HK-2 (cell line): ENCODE measurements around the gene ADAMTS12.

Experiments
- DNase-seq: peaks from one replicate; pipeline ENCODE4 v3.0.0-alpha.2; 2018; ENCODE audit not compliant: unreplicated experiment

Gene ADAMTS12

DNA sequence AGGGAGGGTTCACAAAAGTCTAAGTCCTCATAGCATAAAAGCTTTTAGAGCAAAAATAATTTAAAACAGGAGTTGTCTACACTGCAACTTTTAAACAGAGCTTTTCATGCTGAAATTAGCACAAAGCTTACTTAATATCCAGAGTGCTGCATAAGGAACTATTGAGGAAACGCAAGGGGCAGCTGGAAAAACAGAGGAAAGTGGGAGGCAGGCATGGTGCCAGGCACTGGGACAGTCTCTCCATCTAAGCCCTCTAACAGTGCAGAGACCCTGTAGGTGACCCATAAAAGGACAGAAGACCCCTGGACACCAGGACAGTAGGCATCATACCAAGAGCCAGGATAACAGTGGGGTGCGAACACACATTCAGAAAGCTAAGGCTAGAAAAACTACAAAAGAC lies 49.3 kb downstream of the ADAMTS12 start:
- DNase-seq = no peak

DNA sequence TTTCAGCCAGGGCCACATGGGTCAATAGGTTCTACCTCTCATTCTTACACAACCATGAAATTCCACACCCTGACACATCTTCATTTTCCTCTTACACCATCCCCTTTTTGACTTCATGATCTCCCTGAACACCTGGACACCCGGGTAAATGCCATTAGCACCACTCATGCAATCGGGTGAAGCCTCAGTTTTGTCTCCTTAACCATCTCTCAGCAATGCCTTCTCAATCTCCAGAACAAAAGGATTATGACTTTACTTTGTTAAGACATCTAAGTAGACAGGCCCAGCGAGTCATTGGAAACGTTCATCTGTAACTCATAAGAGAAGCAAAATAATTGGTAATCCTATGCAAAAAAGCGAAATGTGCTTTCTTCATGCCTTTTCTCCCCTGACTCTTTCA lies 49.9 kb downstream of the ADAMTS12 start:
- DNase-seq = no peak

DNA sequence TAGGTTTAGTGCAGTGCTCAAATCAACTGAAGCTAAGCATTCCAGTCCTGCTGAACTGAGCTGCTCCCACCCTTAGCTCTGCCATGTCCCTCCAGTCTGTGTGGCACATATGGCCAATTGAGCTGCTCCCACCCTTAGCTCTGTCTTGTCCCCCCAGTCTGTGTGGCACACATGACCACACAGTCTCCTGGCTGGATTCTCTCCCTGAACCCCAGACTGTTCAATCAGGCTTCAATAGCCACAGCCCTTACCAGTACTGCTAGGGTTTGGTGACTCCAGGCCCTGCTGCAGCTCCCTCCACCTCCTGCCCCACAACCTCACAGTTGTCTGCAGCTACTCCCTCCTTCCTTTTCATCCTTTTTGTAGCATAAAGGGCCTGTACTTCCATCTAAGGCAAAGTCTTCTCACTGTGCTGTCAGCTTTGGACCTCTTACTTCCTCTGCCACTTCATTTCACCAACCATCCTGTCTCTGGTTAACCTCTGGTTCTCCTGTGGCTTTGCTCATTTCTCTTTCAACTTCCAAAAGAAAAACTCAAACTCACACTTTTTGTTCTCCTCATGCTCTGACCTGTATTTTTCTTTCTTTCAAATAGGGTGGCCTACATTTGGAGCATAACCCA lies 50.8 kb downstream of the ADAMTS12 start:
- no peak for DNase-seq

DNA sequence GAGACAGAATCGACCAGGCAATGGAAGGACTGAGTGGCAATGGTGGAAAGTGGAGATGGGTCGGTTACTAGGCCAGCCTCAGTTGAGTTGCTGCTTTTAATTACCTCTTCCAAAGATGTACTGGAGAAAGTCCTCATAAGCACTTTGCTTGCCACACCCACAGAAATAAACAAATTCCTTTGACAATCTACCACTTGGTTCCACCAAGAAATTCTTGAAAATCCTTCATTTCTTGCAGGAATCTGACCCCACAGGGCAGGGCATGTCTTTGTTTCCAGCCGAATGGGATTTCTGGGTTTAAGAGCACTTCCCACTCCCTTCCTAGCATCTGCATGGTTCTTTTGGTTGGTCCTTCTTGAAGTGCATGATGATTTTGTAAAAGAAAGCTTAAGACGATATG lies 54.5 kb downstream of the ADAMTS12 start:
- no peak for DNase-seq

DNA sequence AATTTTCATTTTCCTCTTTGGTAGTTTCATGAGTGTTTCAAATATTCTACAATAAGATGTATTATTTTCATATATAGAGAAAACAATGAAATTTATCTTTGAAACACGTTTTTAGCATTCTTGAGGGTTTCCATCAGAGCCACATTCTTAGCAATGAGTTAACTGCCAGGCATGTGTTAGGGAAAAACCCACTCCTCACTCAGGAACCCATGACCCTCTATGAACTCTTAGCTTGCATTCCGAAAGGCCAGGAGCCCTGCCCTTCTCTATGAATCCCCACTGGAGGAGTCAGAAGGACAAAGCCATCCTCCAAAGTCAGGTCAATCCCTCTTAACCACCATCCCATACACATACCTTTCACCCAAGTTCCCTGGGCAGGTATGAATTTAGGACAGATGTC lies 57.5 kb downstream of the ADAMTS12 start:
- no peak for DNase-seq

DNA sequence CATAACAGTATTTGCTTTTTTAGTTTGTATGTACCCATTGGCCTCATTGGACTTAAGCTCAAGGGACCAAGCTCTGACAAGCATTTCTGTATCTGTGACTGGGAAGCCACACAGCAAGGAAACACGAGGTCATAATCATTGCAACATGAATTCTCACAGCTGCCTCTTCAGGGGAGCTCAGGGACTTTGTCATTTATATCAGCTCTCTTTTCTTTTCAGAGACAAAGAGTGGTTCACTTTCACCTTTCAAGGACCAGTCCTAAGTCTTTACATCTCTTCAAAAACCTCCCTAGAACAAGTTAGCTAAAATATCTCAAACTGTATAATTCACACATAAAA lies 58.6 kb downstream of the ADAMTS12 start:
- no peak for DNase-seq

DNA sequence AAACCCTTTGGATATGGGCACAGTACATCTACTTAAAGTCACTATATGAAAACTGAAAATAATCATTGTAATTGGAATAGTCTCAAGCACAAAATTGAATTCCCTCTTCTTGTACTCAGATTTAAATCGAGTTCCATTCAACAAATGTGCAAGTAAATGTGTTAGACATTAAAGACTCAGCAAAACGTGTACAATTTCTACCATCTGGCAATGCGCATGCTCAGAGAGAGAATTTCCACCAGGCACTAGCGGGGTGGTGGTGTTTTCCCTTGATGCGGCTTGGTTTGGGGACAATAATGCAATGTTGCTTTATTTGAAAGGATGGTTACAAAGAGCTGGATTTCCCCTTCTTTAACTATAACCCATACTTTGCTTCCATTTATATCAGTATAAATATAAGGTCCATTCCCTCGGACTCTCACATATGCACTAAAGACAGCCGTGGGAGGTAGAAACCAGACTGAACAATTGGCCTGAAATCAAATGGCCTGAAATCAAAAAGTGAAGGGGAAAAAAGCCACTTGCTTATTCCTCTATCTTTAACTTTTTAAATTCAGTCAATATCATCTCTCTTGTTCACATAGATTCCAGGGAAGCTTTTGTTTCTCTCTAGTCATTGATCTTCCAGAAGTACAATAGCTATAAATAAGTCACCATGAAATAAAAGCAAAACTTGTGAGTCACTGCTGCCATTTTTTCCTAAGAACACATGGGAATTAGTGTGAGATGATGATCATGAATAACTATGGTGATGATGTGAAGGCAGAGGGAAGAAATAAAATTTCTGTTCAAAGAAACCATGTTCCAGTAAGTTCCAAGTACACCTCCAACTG lies 59.2 kb downstream of the ADAMTS12 start:
- no peak for DNase-seq

DNA sequence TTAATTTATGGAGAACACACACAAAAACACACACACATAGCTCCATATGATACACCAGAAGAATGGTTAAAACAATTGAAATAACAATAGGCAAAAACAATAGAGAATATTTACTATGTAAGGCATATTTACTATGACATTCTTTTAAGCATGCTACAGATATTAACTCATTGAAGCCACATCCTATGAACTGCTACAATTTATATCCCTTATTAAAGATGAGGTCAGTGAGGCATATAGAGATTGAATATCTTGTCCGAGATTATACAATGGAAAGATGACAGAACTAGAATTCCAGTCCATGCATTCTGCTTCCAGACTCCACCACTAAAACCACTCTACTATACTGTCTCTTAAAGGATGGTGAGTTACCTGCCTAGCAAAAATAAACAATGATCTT lies 60.7 kb downstream of the ADAMTS12 start:
- no peak for DNase-seq

DNA sequence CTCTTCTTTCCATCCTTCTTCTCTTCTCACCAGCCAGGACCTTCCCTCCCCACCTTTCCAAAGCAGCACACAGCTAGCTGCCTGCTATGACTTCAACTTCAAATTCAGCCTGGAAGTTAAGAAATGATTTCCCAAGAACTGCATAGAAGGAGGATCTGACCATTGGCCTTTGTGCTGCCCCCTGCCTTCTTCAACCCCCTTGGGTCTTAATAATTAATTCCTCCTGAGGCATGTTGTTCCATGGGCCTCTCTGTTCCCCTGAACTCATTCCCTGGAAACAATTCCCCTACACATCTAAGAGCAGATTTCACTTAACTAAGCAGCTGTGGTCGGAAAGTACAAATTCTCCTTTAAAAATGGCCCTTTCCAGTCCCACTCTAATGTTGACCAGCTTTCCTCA lies 62.4 kb downstream of the ADAMTS12 start:
- no peak for DNase-seq

DNA sequence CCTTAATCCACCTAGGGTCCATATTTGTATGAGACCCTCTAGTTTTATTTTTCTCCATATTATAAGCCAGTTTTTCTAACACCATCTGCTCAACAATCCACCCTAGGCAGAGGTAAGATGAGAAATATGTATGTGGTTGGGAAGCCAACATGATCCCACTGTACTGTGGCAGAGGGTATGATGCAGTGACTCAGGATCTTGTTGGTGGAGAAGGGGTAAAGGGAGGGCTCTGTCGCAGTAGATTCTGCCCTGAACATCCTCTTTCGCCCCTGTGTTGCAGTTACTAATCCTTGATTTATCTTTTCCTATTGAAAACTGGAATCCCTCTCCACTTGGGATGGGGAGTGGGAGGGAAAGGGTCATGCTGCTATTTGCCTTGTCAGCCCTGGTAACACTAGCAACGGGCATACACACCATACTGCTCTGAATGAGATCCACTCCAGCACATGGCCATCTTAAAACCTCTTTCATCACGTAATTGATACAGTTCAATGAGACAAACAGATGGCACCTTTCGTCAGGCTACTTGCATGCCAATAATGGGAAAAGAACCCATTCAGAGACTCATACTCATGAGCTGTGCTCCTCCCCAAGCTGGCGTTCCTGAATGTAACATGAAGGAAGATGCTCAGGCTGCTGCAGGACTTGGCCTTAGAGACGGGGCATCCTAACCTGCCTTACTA lies 63.0 kb downstream of the ADAMTS12 start:
- no peak for DNase-seq

DNA sequence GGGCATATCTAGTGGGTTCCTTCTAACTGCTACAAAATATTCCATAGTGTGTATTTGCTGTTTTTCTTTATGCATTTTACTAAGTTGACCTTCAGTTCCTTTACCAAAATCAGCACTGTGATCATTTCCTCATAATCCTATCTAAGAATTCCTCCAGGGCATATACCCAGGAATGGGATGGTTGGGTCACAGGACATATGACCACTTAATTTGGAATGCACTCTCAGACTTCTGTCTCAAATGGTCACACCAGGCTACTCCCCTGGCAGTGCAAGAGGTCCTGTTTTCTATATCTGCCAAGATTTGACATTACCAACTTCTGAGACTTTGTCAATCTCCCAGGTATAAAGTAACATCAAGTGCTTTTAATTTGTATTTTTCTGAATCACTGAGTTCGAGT lies 63.9 kb downstream of the ADAMTS12 start:
- DNase-seq = no peak

DNA sequence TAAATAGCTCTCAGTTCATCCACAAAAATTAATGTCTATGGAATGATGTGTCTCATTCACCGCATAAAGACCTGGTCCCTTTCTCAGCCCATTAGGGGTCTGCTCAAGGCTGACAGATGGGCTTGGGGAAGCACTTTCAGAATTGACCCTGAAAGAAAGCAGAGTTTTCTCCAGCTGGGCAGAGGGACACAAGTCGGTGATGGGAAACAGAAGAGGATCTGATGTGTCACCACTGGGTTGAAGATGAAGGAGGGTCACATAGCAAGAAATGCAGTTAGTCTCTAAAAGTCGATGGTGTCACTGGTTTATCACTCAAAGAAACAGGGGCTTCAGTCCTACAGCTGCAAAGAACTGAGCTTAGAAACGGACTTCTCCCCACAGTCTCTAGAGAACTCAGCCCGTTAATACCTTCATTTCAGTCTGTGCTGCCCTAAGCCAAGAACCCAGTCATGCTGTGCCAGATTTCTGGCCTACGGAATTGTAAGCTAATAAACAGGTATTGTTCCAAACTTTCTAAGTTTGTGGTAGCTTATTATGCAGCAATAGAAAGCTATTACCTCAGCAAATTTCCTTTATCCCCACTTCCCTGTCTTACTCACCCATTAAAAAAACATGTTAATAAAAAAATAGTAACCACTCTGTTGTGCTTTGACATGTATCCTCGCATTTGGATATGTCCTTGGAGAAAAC lies 64.6 kb downstream of the ADAMTS12 start:
- DNase-seq = no peak

DNA sequence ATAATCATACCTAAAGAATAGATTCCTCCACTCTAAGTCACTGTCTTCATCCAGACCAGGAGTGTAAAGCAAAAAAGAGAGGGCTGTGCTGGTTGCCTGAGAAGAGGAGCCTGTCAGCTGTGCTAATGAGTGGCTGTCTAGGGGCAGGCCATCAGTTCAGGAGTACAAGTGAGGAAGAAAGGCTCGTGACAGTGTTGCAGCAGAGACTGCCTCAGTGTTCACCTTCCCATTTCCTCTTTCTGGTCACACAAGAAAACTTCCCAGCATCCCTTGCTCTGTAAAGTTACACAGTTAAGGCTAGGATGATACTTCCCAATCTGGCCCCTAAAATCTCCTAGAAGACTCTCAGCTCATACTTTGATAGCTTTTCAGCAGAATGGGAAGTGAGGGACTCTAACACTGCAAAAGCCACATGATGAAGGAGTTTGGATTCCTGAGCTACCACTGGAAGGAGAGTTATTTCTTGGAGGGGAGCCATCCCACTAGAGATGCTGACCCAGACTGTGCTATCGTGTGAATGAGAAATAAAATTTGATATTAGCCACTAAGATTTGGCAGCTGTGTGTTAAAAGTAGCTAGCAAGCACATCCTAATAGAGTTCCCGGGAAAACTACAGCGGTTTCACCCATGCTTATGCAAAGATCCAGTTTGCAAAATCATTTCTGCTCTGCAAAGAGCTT lies 67.1 kb downstream of the ADAMTS12 start:
- DNase-seq = no peak

DNA sequence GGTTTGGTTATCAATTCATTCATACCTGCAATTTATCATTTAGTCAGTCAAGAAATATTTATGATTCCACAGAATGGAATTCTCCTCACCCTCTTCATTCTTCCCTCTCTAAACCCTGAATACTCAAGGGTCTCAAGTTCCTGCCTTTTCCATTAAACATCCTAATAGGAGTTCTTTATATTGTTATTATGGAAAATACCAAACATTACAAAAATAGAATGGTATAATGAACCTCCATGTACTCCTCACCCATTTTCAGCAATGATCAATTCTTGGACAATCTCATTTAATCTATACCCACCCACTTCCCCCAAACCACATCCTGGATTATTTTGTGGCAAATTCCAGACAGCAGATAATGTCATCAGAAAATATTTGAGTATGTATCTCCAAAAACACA lies 74.5 kb downstream of the ADAMTS12 start:
- no peak for DNase-seq

DNA sequence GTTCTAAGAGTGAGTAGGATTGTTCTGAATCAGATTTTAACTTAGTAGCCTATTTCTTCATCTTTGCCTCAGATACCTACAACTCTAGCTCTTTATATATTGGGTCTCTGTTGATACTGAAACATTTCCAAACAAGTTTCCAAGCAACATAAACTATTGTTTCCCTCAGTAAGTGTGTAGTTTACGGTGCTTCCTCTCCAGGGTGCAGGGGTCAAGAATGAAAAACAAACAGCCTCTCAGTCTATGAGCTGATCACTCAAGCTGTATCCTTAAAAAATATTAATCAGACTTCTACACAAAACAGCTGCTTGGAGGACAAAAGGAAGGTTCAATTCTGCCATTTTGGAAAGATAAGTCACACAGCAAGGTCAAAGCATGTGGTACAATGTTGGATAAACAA lies 75.0 kb downstream of the ADAMTS12 start:
- DNase-seq = no peak

DNA sequence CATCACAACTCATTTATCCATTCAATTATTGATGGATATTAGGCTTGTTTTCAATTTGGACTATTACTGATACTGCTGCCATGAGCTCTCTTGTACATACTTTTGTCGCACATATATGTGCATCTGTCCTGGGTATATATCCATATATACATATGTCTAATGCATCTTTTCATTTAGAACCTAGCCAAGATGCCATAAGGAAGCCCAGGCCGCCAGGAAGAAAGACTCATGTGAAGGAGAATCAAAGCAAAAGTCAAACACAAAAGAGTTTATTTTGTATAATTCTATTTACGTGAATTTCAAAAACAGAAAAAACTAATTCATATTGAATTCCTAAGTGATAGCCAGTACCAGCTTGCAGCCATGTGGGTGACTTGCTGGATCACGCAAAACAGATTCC lies 79.0 kb downstream of the ADAMTS12 start:
- DNase-seq = no peak

DNA sequence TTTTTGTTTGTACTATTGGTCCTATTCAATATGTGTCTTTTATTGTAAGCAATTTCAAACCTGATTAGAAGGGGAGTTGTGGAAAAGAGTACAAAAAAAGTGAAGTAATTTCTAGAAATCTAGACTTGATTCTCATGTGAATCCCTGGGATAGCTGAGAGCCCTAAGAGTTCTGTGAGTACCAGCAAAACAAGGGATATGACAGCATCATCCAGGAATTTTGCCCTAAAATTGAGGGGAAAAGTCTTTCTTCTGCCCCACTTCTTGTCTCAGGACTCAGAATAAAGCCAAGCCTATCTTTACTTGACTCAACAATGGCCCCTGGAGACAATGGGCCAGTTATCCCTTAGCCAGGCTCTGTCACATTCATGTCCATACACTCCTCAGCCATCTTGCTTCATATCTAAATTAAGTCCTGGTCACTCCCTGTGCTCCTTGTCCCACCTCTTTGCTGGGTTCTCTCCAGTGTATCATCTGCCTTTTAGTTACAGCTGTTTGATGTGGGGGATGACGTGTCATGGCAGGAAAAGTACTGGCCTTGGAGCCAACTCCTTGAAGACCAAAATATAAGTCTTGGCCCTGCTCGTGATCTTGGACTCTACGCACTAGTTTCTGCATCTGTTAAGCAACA lies 81.2 kb downstream of the ADAMTS12 start:
- DNase-seq = no peak

DNA sequence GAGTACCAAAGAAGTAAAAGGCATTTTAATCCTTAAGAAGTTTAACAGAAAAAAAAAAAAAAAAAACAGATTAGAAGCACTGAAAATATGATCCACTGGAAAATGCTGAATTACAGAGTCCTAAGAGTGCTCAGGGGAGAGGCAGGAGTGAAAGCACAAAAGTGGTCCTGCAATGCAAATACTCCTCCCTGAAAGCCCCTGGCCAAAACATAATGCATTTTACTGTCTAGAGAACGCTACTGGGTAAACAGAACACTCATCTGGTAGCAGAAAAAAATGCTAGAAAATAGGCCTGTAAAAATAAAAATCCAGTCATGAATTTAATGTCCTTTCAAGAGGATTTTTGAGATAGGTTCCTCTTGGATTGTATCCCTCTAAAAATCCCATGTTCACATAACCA lies 81.9 kb downstream of the ADAMTS12 start:
- DNase-seq = no peak

DNA sequence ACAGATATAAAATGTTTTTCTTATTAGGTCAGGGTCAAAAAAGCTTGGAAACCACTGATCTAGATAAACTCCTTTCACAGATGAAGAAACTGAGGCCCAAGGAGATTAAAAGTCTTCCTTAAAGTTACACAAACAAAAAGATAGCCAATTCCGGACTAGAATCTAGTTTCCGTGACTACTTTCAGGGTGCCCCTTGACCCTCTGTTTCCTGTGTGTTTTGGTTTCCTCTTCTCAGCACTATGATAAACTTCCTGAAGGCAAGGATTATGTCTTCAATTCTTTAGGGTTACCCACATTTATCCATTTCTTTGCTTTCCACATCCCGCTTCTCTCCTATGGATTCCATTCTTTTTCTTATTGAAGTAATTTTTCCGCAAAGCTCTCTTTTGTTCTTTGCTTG lies 83.1 kb downstream of the ADAMTS12 start:
- no peak for DNase-seq

DNA sequence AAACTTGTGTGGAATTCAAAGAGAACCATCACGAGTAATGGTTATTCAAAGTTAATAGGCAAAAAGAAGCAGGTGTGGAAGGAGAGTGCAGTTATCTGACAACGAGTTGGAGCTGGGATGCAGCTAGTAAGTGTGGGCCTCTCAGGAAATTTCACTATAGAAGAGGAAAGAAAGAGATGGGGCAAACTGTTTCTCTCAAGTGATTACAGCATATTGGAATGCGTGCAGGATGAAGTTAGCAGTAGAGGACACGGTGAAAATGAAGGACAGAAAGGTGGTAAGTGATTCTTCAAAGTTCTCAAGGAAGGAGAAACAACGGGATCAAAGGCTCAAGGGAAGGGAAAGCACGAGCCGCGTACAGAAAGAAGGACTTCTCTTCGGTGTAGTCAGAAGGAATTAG lies 84.0 kb downstream of the ADAMTS12 start:
- DNase-seq = no peak

DNA sequence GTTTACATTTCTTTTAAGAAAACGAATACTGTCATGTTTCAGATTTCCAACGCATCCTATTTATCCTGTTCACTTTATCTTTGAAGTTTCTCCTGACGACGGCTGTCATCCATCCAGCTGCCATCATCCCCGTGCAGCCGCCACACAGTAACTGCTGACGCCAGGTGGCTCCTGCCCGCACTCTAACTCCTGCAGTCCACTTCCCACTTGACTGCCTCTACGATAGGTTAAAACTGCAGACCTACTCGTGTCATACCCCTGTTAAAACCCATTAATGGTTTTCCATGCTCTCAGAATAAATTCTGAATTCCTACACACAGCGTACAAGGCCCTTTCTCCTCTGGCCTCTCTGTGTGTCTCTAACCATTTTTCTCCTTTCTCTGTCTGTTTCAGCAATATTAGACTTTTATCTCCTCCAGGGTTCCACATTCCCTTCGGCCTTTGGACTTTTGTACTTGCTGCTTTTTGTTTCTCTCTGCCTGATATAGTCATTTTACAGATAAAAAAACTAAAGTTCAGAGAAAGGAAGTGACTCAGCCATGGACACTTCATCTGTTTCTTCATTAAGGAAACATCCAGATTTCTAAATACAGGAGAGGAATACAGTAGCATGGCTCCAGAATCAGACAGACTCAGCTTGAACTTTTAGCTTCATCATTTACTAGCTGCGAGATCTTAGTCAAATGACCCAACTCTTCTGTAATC lies 84.9 kb downstream of the ADAMTS12 start:
- no peak for DNase-seq
